CD14-positive monocyte (primary cell): Measurements from ENCODE around the gene RAMACL. TPM values are rescaled to one million over a fixed set of nuclear protein-coding genes. Genes with fewer than 3 reads are reported as not detected.

Experiments used
- DNase-seq, 3 donors: peaks; one replicate each; pipeline ENCODE4 v3.0.0-alpha.2; 2011 to 2022
- H2AFZ ChIP-seq: 2 replicates; pipeline ENCODE4 v1.6.0; 2012; ENCODE audit warnings: mild to moderate bottlenecking, low read depth, low read length, inconsistent platforms; ENCODE audit not compliant: insufficient read depth, poor library complexity, severe bottlenecking
- H3K27ac ChIP-seq, 2 donors: 1 replicate in 1 of 2; 2 replicates in 1 of 2; pipeline ENCODE4 v1.5.1; 2012 to 2013; ENCODE audit warnings: low read length in 2 of 2, control low read depth in 1 of 2, inconsistent platforms in 1 of 2, low read depth in 1 of 2, mild to moderate bottlenecking in 1 of 2
- H3K27me3 ChIP-seq, 2 donors: one replicate each; pipeline versions ENCODE4 v1.6.0 to v1.6.1; 2011 to 2013; ENCODE audit warnings: low read length in 2 of 2; ENCODE audit not compliant: control insufficient read depth in 2 of 2, insufficient read depth in 2 of 2
- H3K36me3 ChIP-seq, 2 donors: replicated peaks in 1 of 2; 1 replicate in 1 of 2; 2 replicates in 1 of 2; pipeline versions ENCODE4 v1.5.1 to v1.6.1; 2012 to 2013; ENCODE audit warnings: low read length in 2 of 2, control low read depth in 1 of 2, inconsistent platforms in 1 of 2, mild to moderate bottlenecking in 1 of 2; ENCODE audit not compliant: insufficient read depth in 2 of 2, control insufficient read depth in 1 of 2
- H3K4me1 ChIP-seq, 2 donors: 1 replicate in 1 of 2; 2 replicates in 1 of 2; pipeline versions ENCODE4 v1.5.1 to v1.6.1; 2012 to 2013; ENCODE audit warnings: low read length in 2 of 2, control low read depth in 1 of 2, inconsistent platforms in 1 of 2, mild to moderate bottlenecking in 1 of 2, moderate library complexity in 1 of 2; ENCODE audit not compliant: insufficient read depth in 2 of 2, control insufficient read depth in 1 of 2
- H3K4me2 ChIP-seq: replicated peaks from 2 replicates; pipeline ENCODE3; 2012; ENCODE audit warnings: low read length, moderate library complexity, mild to moderate bottlenecking; ENCODE audit not compliant: poor library complexity, severe bottlenecking; ENCODE audit errors: extremely low read depth
- H3K4me3 ChIP-seq, 3 experiments: fragments of 200-600 bp in 1 of 3; sonication (generic) in 1 of 3; replicated peaks in 1 of 3; 1 replicate in 2 of 3; 2 replicates in 1 of 3; pipeline ENCODE4 v1.5.1; 2011 to 2013; ENCODE audit warnings: low read length in 3 of 3, mild to moderate bottlenecking in 3 of 3, control low read depth in 2 of 3, low read depth in 2 of 3, inconsistent platforms in 1 of 3, moderate library complexity in 1 of 3
- H3K79me2 ChIP-seq: 2 replicates; pipeline ENCODE4 v1.6.0; 2012; ENCODE audit warnings: mild to moderate bottlenecking, control low read depth, inconsistent platforms, low read length, moderate library complexity; ENCODE audit not compliant: insufficient read depth
- H3K9ac ChIP-seq: 2 replicates; pipeline ENCODE4 v1.6.0; 2017; ENCODE audit warnings: low read length, mild to moderate bottlenecking; ENCODE audit not compliant: insufficient read depth, poor library complexity, severe bottlenecking
- H3K9me3 ChIP-seq, 2 donors: replicated peaks in 1 of 2; 1 replicate in 1 of 2; 2 replicates in 1 of 2; pipeline versions ENCODE4 v1.5.1 to v1.6.1; 2012 to 2013; ENCODE audit warnings: low read length in 2 of 2, control low read depth in 1 of 2; ENCODE audit not compliant: control insufficient read depth in 1 of 2, insufficient read depth in 1 of 2
- H4K20me1 ChIP-seq: 2 replicates; pipeline ENCODE4 v1.6.0; 2012; ENCODE audit warnings: mild to moderate bottlenecking, low read length, control low read depth, moderate library complexity; ENCODE audit not compliant: insufficient read depth
- H3K27ac Mint-ChIP-seq, 7 donors: one replicate each; pipeline ENCODE4 v1.8.0; 2020; ENCODE audit warnings: mild to moderate bottlenecking in 7 of 7, mixed read lengths in 7 of 7, moderate library complexity in 6 of 7, inconsistent platforms in 2 of 7
- H3K27me3 Mint-ChIP-seq, 3 donors: one replicate each; pipeline ENCODE4 v1.8.0; 2021 to 2022; ENCODE audit warnings: low read depth in 3 of 3, mild to moderate bottlenecking in 3 of 3, mixed read lengths in 3 of 3, moderate library complexity in 3 of 3, inconsistent platforms in 1 of 3
- H3K36me3 Mint-ChIP-seq, 2 donors: one replicate each; pipeline ENCODE4 v1.8.0; 2020; ENCODE audit warnings: mixed read lengths in 2 of 2, inconsistent platforms in 1 of 2, mild to moderate bottlenecking in 1 of 2
- H3K4me1 Mint-ChIP-seq: one replicate; pipeline ENCODE4 v1.8.0; 2020; ENCODE audit warnings: mild to moderate bottlenecking, mixed read lengths
- H3K4me3 Mint-ChIP-seq, 2 donors: one replicate each; pipeline ENCODE4 v1.8.0; 2020; ENCODE audit warnings: mild to moderate bottlenecking in 2 of 2, mixed read lengths in 2 of 2, moderate library complexity in 1 of 2
- H3K9me3 Mint-ChIP-seq, 7 donors: one replicate each; pipeline ENCODE4 v1.8.0; 2020 to 2022; ENCODE audit warnings: mixed read lengths in 7 of 7, mild to moderate bottlenecking in 6 of 7, moderate library complexity in 6 of 7, inconsistent platforms in 2 of 7
- WGBS: methylation state at CpG from one replicate; pipeline ENCODE4 v1.1.5; 2013; ENCODE audit warnings: missing lambda C conversion rate; ENCODE audit not compliant: insufficient coverage; 5-methylcytosine and 5-hydroxymethylcytosine counted together
- intact Hi-C, 2 donors: fragments of 100-400 bp; cut with micrococcal nuclease; formaldehyde crosslinking; loops; one replicate each; pipeline versions ENCODE4 v1.15.0 to v1.15.1; 2023
- polyA plus RNA-seq, 3 donors: library from polyadenylated mRNA; depleted of rRNA in 1 of 3; unstranded in 2 of 3; stranded (reverse) in 1 of 3; fragments of 300-500 nt in 2 of 3; fragments of >200 nt in 1 of 3; fragmentation: Illumina TruSeq in 2 of 3; gene quantifications; 1 replicate in 2 of 3; 2 replicates in 1 of 3; pipeline ENCODE4 v1.2.3, GENCODE V29; 2012 to 2021
- TF ChIP-seq, protein P1 (sequence below): fragments of 200-600 bp; IDR thresholded peaks from one replicate; pipeline ENCODE4 v1.8.0; 2022; ENCODE audit warnings: antibody characterized with exemption, mild to moderate bottlenecking

The RAMACL gene
- polyA plus RNA-seq, 3 donors, result 0.05 to 0.33 (median 0.11) TPM

DNA sequence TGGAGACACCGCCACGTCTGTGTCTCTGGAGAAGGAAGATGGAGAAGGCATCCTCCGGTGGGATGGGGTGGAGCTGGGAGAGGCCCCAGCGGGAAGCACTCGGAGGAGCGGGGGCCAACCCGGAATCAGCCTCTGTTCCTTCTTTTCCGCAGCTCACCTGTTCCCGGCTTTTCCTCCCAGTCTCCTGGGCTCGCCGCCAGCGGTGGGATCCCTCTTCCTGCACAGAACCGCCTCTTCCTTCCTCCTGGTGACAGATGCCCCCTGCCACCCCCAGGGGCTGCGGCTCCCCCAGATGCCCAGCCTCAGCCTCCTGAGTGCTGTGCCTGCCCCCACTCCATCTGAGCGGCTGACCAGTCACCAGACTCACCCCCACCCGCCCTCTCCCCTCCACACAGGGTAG, 23.3 kb downstream of the RAMACL start:
- Histone ChIP-seq H3K4me2 (no peak overlapping the region), H3K4me3 (no peak overlapping the region), H3K79me2 (no peaks in the 10 kb centered on the region), H2AFZ (no peak overlapping the region), H3K36me3 (no peaks in the 10 kb centered on the region), H3K9ac (no peak overlapping the region), H3K9me3 (no peaks in the 10 kb centered on the region), H3K4me1 (no peaks in the 10 kb centered on the region), H3K27me3 (no peaks in the 10 kb centered on the region), H3K27ac (no peak overlapping the region), H4K20me1 (no peaks in the 10 kb centered on the region)
- DNase-seq, result no peak
- Mint-ChIP-seq H3K27me3 (peaks cover 9 to 12% (median 10%) of the 10 kb centered on the region in 3 donors), H3K4me3 (peak overlapping the region in 1 of 2 donors; percentile 18), H3K4me1 (no peaks in the 10 kb centered on the region), H3K27ac (no peak overlapping the region), H3K36me3 (no peaks in the 10 kb centered on the region), H3K9me3 (peaks cover 0 to 6% (median 0%) of the 10 kb centered on the region in 7 donors)
- TF ChIP-seq, protein P1, sequence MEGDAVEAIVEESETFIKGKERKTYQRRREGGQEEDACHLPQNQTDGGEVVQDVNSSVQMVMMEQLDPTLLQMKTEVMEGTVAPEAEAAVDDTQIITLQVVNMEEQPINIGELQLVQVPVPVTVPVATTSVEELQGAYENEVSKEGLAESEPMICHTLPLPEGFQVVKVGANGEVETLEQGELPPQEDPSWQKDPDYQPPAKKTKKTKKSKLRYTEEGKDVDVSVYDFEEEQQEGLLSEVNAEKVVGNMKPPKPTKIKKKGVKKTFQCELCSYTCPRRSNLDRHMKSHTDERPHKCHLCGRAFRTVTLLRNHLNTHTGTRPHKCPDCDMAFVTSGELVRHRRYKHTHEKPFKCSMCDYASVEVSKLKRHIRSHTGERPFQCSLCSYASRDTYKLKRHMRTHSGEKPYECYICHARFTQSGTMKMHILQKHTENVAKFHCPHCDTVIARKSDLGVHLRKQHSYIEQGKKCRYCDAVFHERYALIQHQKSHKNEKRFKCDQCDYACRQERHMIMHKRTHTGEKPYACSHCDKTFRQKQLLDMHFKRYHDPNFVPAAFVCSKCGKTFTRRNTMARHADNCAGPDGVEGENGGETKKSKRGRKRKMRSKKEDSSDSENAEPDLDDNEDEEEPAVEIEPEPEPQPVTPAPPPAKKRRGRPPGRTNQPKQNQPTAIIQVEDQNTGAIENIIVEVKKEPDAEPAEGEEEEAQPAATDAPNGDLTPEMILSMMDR, result no peak
- 10% methylated on average over 14 of the region's 16 CpGs for WGBS
- intact Hi-C loops, result no loop called here

DNA sequence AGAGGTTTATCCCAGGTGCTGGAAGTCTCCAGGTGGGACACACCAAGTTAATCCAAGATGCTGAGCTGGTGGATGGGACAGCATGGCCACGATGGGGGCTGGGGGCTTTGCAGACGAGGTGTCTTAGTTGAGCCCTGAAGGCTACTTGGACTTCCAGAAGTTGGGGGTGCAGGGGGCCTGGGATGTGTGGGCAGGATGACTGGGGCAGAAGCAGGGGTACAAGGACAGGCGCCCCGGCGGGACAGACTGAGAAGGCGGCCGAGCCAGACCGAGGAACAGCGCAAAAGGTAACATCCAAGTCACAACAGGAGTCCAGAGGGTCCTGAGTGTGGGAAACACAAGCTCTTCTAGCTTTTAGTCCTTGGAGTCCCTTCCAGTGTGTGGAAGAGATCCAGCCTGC, 23.8 kb downstream of the RAMACL start:
- Mint-ChIP-seq H3K27me3 (peaks cover 8 to 12% (median 9%) of the 10 kb centered on the region in 3 donors), H3K27ac (no peak overlapping the region), H3K9me3 (peaks cover 0 to 6% (median 0%) of the 10 kb centered on the region in 7 donors), H3K4me3 (peak overlapping the region in 1 of 2 donors; percentile 18), H3K4me1 (no peaks in the 10 kb centered on the region), H3K36me3 (no peaks in the 10 kb centered on the region)
- Histone ChIP-seq H4K20me1 (no peaks in the 10 kb centered on the region), H3K9me3 (no peaks in the 10 kb centered on the region), H3K79me2 (no peaks in the 10 kb centered on the region), H3K36me3 (no peaks in the 10 kb centered on the region), H2AFZ (no peak overlapping the region), H3K4me2 (no peak overlapping the region), H3K4me1 (no peaks in the 10 kb centered on the region), H3K27ac (no peak overlapping the region), H3K9ac (no peak overlapping the region), H3K27me3 (no peaks in the 10 kb centered on the region), H3K4me3 (no peak overlapping the region)
- WGBS, result 99% methylated on average over 9 of the region's 9 CpGs
- no peak for DNase-seq
- intact Hi-C loops, result no loop called here
- TF ChIP-seq, protein P1, result no peak
